ENCODE measurements around the gene DHDDS. TPM values are rescaled to one million over a fixed set of nuclear protein-coding genes. Genes with fewer than 3 reads are reported as not detected.

The DHDDS gene
- total and polyA plus RNA-seq, 2 of the 13 experiments (the other 11 are each of a cell fraction or from before 2014, with no cell fraction given) = 18.9 to 28.3 TPM

DNA sequence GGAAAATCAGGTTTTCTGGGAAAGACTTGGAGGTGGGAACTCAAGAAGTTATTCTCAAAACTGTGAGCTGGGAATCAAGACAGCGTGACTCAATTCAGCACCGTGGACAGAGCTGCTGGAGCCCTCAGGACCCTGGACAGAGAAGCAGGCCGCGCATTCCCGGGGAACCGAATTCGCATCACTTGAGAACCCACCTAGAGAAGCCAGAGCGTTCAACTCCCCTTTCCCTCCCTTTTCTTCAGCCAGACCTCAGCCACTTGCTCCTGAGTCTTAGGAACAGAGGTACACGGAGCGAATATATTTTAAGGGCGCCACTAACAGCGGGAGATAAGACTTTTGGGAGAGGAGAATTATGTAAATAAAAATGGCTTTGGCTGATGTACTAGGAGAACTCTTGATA is 23.5 kb upstream of the DHDDS start (continued):
- TF ChIP-seq, protein P1, sequence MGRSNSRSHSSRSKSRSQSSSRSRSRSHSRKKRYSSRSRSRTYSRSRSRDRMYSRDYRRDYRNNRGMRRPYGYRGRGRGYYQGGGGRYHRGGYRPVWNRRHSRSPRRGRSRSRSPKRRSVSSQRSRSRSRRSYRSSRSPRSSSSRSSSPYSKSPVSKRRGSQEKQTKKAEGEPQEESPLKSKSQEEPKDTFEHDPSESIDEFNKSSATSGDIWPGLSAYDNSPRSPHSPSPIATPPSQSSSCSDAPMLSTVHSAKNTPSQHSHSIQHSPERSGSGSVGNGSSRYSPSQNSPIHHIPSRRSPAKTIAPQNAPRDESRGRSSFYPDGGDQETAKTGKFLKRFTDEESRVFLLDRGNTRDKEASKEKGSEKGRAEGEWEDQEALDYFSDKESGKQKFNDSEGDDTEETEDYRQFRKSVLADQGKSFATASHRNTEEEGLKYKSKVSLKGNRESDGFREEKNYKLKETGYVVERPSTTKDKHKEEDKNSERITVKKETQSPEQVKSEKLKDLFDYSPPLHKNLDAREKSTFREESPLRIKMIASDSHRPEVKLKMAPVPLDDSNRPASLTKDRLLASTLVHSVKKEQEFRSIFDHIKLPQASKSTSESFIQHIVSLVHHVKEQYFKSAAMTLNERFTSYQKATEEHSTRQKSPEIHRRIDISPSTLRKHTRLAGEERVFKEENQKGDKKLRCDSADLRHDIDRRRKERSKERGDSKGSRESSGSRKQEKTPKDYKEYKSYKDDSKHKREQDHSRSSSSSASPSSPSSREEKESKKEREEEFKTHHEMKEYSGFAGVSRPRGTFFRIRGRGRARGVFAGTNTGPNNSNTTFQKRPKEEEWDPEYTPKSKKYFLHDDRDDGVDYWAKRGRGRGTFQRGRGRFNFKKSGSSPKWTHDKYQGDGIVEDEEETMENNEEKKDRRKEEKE (IDR thresholded peaks at IDR 0.05) = no peak
- TF ChIP-seq, protein P2, sequence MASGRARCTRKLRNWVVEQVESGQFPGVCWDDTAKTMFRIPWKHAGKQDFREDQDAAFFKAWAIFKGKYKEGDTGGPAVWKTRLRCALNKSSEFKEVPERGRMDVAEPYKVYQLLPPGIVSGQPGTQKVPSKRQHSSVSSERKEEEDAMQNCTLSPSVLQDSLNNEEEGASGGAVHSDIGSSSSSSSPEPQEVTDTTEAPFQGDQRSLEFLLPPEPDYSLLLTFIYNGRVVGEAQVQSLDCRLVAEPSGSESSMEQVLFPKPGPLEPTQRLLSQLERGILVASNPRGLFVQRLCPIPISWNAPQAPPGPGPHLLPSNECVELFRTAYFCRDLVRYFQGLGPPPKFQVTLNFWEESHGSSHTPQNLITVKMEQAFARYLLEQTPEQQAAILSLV (CRISPR knock-in tag; IDR thresholded peaks at IDR 0.05; ENCODE audit: borderline replicate concordance) = peak; percentile 100
- peak; percentile 100 for TF ChIP-seq ZNF878 (CRISPR knock-in tag; IDR thresholded peaks at IDR 0.05)
- no peak for TF ChIP-seq PTBP1 (IDR thresholded peaks at IDR 0.05; ENCODE audit: low read depth, low read length, poor library complexity, severe bottlenecking)
- no peak for TF ChIP-seq CREM (IDR thresholded peaks at IDR 0.05)
- peak; percentile 90 for TF ChIP-seq CREM (CRISPR knock-in tag; IDR thresholded peaks at IDR 0.05)
- TF ChIP-seq, protein P3, sequence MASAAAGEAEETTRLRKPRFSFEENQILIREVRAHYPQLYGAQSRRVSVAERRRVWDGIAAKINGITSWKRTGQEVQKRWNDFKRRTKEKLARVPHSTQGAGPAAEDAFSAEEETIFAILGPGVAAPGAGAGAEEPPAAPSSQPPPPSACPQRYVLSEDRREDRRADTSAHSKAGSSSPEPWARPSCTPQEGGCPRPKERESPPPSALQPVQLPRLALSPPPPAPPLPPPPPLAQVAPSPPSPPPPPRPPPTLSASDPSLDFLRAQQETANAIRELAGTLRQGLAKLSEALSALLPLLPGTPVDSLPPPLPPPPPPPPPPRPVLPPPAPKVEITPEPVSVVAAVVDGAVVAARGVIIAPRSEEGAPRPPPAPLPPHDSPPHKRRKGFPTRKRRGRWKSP (CRISPR knock-in tag; IDR thresholded peaks at IDR 0.05) = peak; percentile 99
- peak; percentile 84 for TF ChIP-seq ZNF652 (CRISPR knock-in tag; IDR thresholded peaks at IDR 0.05; ENCODE audit: borderline replicate concordance, low read depth)
- TF ChIP-seq SRY (CRISPR knock-in tag; IDR thresholded peaks at IDR 0.05) = peak; percentile 100
- TF ChIP-seq EED (CRISPR knock-in tag; IDR thresholded peaks at IDR 0.05) = peak; percentile 100
- TF ChIP-seq NR2F1 (CRISPR knock-in tag; IDR thresholded peaks at IDR 0.05) = peak; percentile 31 to 90; a peak in 3 of 4 replicates
- TF ChIP-seq PCBP1 (IDR thresholded peaks at IDR 0.05; ENCODE audit: borderline replicate concordance, low read depth, low read length) = no peak
- peak; percentile 100 for TF ChIP-seq ZNF234 (CRISPR knock-in tag; conservative IDR thresholded peaks at IDR 0.05)
- TF ChIP-seq ZNF737 (CRISPR knock-in tag; IDR thresholded peaks at IDR 0.05; ENCODE audit: borderline replicate concordance) = peak; percentile 100
- TF ChIP-seq NCOR1 (IDR thresholded peaks at IDR 0.05; ENCODE audit: borderline replicate concordance, low read length) = no peak
- TF ChIP-seq PRPF4 (IDR thresholded peaks at IDR 0.05; ENCODE audit: low read depth, low read length, poor library complexity, severe bottlenecking) = no peak
- TF ChIP-seq MTF2 (CRISPR knock-in tag; IDR thresholded peaks at IDR 0.05; ENCODE audit: borderline replicate concordance) = peak; percentile 99
- TF ChIP-seq, protein P4, sequence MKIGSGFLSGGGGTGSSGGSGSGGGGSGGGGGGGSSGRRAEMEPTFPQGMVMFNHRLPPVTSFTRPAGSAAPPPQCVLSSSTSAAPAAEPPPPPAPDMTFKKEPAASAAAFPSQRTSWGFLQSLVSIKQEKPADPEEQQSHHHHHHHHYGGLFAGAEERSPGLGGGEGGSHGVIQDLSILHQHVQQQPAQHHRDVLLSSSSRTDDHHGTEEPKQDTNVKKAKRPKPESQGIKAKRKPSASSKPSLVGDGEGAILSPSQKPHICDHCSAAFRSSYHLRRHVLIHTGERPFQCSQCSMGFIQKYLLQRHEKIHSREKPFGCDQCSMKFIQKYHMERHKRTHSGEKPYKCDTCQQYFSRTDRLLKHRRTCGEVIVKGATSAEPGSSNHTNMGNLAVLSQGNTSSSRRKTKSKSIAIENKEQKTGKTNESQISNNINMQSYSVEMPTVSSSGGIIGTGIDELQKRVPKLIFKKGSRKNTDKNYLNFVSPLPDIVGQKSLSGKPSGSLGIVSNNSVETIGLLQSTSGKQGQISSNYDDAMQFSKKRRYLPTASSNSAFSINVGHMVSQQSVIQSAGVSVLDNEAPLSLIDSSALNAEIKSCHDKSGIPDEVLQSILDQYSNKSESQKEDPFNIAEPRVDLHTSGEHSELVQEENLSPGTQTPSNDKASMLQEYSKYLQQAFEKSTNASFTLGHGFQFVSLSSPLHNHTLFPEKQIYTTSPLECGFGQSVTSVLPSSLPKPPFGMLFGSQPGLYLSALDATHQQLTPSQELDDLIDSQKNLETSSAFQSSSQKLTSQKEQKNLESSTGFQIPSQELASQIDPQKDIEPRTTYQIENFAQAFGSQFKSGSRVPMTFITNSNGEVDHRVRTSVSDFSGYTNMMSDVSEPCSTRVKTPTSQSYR (CRISPR knock-in tag; IDR thresholded peaks at IDR 0.05; ENCODE audit: borderline replicate concordance) = peak; percentile 98
- peak; percentile 100 for TF ChIP-seq ZFP90 (CRISPR knock-in tag; IDR thresholded peaks at IDR 0.05; ENCODE audit: borderline replicate concordance)
- peak; percentile 100 for TF ChIP-seq MEIS1 (CRISPR knock-in tag; IDR thresholded peaks at IDR 0.05; ENCODE audit: borderline replicate concordance)
- peak; percentile 88 for TF ChIP-seq MAFG (CRISPR knock-in tag; IDR thresholded peaks at IDR 0.05)
- TF ChIP-seq ATF7-NPFF (CRISPR knock-in tag; IDR thresholded peaks at IDR 0.05; ENCODE audit: low read depth) = peak; percentile 100
- TF ChIP-seq MED13 (CRISPR knock-in tag; IDR thresholded peaks at IDR 0.05) = peak; percentile 100
